GM12874 (cell line): ENCODE results near the gene CEP295NL.

ENCODE experiments used
- TF ChIP-seq, protein P1 (sequence below): IDR thresholded peaks from 2 replicates; pipeline ENCODE4 v1.5.1; 2011; ENCODE audit warnings: low read depth, mild to moderate bottlenecking, control low read depth, low read length, moderate library complexity; ENCODE audit not compliant: insufficient read depth

Gene CEP295NL

DNA sequence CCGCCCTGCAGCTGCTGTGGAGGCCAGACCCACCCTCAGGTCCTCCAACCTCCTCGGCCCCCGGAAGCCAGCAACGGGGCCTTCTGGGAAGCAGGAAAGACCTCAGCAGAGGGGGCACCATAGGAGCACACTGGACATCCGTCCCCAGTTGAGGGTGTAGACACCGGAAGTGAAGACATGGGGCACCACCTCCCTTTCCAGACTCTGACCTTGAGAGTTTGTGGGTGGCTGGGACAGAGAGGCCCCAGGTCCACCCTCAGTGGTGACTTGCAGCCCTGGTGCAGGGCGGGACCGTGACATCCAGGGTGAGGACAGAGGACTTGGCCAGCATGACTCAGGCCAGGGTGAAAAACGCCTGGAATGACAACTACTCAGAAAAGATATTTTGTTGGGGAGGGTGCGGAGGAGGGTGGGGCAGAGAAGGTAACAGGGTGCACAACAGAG lies 19.9 kb downstream of the CEP295NL start:
- TF ChIP-seq, protein P1, sequence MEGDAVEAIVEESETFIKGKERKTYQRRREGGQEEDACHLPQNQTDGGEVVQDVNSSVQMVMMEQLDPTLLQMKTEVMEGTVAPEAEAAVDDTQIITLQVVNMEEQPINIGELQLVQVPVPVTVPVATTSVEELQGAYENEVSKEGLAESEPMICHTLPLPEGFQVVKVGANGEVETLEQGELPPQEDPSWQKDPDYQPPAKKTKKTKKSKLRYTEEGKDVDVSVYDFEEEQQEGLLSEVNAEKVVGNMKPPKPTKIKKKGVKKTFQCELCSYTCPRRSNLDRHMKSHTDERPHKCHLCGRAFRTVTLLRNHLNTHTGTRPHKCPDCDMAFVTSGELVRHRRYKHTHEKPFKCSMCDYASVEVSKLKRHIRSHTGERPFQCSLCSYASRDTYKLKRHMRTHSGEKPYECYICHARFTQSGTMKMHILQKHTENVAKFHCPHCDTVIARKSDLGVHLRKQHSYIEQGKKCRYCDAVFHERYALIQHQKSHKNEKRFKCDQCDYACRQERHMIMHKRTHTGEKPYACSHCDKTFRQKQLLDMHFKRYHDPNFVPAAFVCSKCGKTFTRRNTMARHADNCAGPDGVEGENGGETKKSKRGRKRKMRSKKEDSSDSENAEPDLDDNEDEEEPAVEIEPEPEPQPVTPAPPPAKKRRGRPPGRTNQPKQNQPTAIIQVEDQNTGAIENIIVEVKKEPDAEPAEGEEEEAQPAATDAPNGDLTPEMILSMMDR = no peak

DNA sequence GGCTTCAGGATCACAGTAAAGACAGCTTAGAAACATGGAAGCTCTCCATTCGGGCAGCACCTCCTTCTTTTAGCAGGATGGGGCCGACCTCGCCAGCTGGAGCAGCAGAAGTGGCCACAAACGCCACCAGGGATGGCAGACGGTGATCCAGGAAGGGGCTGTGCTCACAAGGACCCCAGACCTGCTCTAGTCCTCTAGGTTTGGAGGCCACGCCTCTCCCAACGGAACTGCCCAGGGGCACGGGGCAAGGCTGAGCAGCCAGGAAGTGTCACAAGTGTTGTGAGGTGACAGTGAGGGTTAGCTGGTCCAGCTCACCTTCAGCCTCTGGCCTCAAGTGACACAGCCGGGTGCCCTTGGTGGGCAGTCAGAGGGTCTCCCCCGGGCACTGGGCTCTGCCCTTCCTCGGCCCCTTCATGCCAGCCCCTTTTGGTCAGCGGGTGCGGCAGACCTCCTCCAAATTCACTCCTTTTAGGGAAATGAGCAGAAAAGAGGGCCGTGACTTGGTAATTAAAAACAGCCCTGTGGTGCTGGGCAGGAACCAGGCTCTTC lies 20.4 kb downstream of the CEP295NL start:
- TF ChIP-seq, protein P1 = no peak

DNA sequence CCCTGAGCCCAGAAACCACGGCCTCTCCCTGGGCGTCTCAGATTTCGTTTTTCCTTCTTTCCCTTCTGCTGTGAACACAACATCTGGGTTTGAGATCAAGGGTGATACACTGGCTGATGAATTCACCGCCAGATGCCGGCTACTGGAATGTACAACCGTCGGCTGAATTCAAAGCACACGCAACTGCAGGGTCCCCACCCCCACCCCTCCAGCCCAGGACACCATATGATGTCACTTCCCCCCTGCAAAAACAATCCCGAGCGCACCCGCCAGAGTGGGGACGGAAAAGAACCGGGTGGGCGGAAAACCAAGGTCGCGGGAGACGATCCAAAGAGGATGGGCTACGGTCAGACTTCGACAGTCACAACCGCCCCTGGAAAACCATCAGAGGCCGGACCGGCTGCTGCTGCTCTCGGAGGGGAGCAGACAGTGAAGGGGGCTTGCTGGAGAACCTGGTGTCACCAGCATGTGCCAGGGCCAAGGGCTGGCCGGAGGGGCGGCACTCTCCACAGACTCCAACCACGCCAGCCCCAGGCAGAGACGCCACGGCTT lies 23.3 kb downstream of the CEP295NL start:
- TF ChIP-seq, protein P1 = no peak

DNA sequence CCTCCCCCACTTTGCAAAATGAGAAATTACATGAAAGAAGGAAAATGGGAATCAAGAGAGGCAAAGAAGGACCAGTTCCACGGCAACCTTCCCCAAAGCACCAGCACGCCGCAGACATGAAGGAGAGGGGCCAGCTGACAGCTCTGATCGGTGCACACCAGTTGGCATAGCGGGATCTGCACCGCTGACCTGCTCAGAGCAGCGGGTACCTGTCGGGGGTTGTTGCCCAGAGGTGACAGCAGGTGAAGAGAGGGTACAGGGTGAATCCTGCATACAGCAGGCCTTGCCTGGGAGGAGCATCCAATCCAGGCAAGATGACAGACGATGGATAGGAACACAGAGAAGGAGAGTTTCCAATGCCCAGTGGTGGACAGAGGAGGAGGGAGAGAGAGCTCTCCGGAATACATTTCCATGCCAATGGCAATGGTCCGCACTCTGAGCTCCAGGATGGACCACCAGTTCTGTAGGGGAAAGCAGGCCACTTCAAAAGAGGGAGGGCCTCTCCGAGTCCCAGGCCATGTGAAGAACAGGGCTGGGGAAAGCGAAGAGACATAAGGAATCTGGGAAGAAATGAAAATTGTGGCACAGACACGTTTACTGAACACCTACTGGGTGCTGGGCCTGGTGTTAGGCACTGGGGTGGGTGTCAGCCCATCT lies 24.0 kb downstream of the CEP295NL start:
- TF ChIP-seq, protein P1 = no peak

DNA sequence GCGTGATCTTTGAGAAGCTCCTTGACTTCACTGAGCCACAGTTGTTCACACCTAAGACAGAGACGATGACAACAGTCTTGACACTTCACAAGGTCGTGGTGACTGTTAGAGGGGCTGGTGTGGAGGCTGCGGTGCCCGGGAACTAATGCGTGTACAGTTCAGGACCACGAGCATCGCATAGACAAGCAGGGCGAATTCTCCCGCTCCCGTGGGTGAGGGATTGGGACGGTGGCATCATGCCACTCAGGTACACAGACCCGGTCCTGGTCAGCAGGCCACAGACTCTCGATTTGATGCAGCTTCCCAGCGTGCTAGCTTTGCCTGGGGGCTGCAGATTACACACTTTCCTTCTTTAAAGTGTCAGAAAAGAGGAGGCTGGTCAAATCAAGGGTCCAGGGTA lies 24.7 kb downstream of the CEP295NL start:
- TF ChIP-seq, protein P1 = no peak

DNA sequence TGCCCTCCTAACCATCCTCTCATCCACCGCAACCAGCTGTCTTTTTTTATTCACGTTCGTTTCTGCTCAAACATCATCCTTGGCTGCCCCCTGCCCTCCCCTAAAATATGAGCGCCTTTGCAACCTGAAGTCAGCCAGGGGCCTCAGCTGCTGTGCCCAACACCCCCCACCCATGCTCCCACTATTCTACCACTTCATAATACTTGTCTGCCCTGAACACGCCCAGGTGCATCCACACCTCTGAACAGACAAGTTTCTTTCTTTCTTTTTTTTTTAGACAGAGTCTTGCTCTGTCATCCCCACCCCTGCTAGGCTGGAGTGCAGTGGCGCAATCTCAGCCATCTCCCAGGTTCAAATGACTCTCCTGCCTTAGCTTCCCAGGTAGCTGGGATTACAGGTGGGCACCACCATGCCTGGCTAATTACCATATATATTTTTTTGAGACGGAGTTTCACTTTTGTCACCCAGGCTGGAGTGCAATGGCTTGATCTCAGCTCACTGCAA lies 26.9 kb downstream of the CEP295NL start:
- TF ChIP-seq, protein P1 = no peak

DNA sequence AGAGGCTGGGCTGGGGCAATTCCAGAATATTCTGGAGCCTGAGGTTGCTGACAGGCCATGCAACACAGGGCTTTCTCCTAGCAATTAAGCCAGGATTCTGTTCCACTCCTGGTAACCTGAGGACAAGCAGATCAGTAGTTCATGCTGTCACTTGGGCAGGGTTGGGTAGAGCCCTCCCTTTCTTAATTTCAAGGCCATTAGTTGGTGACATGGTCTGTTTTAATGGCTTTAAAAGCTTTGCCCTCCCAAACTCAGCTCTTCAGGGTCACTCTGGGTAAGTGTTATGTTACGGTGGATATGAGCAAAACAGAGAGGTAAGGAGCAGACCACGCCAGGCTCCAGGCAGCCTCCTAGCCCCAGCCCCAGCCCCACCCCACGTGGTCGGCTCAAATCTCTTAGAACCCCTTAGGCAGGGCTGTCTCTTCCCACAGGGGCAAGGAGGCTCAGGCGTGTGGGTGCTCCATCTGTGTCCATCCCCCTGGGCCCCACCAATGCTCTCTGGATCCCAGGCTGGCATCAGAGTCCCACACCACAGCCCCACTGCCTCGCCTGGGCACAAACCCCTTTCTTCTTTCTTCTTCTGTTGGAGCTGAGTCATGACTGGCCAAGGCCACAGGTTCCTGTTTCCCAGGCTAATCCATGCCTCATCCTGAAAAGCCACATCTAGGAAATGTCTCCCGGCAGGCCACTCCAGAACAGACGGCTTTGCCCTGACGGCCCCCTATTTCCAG lies 27.5 kb downstream of the CEP295NL start:
- TF ChIP-seq, protein P1 = no peak
